GM20000 (cell line): ENCODE results near the gene TLCD5.
A peak's percentile ranks its signal among the peaks of the same experiment; 100 is the strongest.

ENCODE experiments used
- DNase-seq: peaks from one replicate; pipeline ENCODE4 v3.0.0; 2012; ENCODE audit warnings: low spot score
- TF ChIP-seq, protein P1 (sequence below): IDR thresholded peaks from 2 replicates; pipeline ENCODE4 v1.5.1; 2012; ENCODE audit warnings: mild to moderate bottlenecking, control low read depth; ENCODE audit errors: extremely low read depth, missing control alignments

The TLCD5 gene

DNA sequence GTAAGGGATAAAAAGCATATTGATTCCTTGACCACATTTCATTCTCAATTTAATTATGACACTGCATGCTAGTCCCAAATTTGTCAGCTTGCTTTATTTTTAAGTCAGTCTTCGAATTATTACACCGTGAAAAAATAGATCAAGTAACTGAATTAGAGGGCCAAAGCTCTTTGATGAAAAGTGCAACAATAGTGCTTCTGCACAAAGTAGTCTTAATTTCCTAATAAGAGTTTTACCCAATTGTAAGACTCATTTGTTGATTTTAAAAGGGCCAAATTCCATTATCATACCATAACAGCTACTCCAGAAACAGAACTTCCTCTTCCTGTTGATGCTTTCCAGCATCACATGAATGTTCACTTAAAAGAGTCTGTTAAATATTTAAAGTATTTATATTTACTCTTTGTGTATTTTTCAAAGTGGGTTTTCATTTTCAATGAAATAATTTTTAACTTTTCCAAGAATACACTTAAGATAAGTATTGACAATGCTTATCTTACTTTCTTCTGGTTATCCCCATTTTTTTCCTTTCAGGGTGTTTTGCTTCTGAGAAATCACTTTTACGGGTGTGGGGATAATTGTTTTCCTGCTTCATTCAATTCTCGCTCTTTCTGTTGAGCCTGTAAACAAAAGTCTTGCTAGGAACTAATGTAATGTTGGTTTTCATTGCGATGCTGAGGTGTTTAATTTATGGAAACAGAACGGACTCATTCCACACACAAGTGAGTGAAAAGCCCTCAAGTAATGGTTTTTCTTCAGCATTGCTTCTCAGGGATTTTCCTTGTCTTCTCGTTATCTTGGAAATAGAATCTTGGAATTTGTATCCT is 13.2 kb downstream of the TLCD5 start:
- no peak for DNase-seq

DNA sequence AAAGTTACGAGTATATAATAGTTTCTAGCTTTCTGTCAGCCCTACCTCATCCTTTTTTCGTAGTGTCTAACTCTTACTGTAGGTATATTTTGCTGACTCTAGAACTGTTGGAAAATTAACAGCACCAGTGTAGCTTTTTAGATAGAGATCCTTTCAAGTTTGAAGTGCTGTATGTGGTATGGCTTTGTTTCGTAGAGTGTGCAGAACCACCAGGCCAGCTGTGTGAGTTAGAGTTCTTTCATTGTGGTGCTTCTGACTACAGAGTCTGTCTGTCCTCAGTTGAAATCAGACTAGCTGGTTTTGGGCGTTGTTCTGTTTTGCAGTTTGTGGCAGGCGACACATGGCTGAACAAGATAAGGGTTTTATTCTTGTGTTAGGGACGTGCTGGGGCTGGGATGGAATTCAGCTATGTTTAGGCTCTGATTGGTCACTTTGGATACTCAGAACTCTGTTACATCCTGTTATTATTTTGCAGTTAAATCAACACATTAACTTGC is 14.3 kb downstream of the TLCD5 start:
- DNase-seq, result no peak
- TF ChIP-seq, protein P1, sequence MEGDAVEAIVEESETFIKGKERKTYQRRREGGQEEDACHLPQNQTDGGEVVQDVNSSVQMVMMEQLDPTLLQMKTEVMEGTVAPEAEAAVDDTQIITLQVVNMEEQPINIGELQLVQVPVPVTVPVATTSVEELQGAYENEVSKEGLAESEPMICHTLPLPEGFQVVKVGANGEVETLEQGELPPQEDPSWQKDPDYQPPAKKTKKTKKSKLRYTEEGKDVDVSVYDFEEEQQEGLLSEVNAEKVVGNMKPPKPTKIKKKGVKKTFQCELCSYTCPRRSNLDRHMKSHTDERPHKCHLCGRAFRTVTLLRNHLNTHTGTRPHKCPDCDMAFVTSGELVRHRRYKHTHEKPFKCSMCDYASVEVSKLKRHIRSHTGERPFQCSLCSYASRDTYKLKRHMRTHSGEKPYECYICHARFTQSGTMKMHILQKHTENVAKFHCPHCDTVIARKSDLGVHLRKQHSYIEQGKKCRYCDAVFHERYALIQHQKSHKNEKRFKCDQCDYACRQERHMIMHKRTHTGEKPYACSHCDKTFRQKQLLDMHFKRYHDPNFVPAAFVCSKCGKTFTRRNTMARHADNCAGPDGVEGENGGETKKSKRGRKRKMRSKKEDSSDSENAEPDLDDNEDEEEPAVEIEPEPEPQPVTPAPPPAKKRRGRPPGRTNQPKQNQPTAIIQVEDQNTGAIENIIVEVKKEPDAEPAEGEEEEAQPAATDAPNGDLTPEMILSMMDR, result no peak

More for the DNA sequence above, 13.2 kb downstream of the TLCD5 start:
- TF ChIP-seq, protein P1, result no peak

DNA sequence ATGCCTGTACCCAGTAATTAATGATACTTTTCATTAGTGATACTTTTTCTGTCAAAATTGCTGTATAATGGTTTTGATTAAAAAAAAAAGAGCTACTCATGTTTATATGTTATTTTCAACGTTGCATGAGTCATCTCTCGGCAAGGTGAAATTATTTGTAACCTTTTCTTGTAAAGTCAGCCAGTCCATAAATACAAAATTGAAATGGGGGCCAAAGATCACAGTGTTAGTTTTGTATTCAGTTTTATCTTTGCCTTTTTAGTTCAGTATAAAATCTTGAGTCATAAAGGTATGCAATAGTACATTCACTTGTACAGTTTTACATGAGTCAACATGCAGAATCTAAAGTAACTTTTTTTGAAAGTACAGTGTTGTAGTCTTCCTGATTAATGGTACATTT is 15.4 kb downstream of the TLCD5 start:
- DNase-seq, result no peak
- TF ChIP-seq, protein P1, result no peak

DNA sequence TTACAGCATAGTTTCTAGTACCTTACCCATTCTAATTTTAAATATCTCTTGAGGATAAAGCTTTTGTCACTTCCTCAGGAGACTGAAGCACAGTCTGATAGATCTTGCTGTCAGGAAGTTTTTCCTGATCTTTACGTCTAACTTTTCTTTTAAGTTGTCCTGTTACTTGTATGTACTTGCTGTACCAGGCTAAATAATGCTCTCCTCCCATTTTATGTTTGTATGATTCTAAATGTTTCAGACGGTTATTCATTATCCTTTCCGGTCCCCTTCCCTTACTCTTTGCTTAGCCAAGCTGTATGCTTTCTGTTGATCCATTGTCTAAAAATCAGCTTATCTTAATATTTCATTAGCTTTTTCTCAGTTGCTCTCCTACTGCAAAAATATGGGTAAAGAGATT is 17.1 kb downstream of the TLCD5 start:
- TF ChIP-seq, protein P1, result no peak
- no peak for DNase-seq

DNA sequence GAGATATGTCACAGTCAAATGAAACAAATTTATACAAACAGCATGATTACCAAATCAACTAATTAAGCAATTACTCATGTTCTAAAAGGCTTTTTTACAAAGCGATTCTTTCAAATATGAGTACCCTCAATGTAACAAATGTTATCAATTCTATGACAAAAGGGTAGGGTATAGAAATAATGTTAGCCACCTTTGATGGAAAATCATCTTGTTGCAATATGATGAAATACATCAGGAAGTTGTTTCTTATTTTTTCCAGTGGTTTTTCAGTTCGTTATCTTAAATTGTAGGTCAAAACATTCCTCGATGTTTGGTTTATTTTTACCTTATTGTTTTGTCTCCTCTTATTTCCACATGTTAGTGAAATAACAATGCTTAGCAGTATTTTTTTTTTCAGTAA is 17.6 kb downstream of the TLCD5 start:
- TF ChIP-seq, protein P1, result no peak
- DNase-seq, result no peak

DNA sequence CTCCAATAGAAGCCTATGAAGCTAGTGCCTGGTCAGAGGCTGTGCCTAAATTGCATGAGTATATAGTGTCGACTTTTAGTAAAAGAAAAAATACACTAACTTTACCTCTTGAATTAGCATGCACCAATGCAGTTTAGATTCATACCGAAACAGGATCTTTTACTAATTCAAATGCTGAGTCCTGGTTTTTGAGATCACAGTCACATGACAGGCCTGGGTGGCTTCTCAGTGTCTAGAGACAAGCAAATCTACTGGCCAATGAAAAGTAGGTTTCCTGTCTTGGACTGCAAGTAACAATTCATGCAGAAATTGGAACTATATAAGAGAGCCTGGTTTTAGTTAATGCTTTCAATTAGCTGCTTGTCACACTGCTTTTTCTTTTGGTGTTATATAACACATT is 18.3 kb downstream of the TLCD5 start:
- peak; percentile 75 for DNase-seq
- TF ChIP-seq, protein P1, result no peak

DNA sequence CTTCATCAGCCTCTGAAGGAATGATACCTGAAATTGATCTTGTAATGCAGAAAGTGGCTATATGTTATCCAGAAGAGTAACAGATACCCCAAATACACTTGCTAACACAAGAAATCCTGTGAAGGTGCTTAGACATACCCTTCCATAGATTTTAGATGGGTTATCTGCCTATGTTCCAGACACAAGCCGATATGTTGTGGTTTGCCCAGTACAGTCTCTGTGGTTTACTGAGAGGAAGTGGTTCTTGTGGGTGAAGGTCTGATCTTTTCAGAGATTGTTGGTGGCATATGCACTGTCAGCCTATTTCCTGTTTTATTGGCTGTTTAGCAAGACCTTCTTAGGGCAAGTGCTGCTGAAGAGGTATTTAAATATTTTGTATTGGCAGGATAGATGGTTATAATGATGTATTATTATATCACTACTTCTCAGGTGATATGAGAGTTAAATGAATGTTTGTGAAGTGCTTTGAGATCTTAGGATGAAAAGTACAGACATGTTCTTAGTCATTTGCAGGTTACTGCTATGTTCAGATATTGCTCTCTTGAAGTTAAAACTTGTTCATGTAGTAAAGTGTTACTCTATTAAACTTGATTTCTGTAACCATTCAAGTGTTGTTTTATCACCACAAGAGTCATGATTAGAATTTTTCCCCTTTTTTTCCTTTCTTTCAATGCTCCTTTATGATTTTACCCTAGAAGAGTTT is 19.4 kb downstream of the TLCD5 start:
- TF ChIP-seq, protein P1, result no peak
- DNase-seq, result peak; percentile 57
